Fibroblast of lung (primary cell): ENCODE results near the gene GGTLC1. TPM values are rescaled to one million over a fixed set of nuclear protein-coding genes. Genes with fewer than 3 reads are reported as not detected.

ENCODE experiments used
- DNase-seq, 2 donors: peaks; one replicate each; pipeline versions ENCODE4 v3.0.0 to v3.0.0-alpha.2; 2010; ENCODE audit warnings: low read depth in 2 of 2
- H2AFZ ChIP-seq: 2 replicates; pipeline ENCODE4 v1.5.1; 2012; ENCODE audit warnings: low read length, control low read depth, inconsistent platforms
- H3K27ac ChIP-seq: 2 replicates; pipeline ENCODE4 v1.5.1; 2011; ENCODE audit warnings: low read length, control low read depth; ENCODE audit not compliant: insufficient read depth
- H3K27me3 ChIP-seq: 2 replicates; pipeline ENCODE4 v1.5.1; 2011; ENCODE audit warnings: mild to moderate bottlenecking, low read length; ENCODE audit not compliant: control insufficient read depth, insufficient read depth
- H3K36me3 ChIP-seq: 2 replicates; pipeline ENCODE4 v1.5.1; 2011; ENCODE audit warnings: low read length; ENCODE audit not compliant: control insufficient read depth, insufficient read depth
- H3K4me1 ChIP-seq: 2 replicates; pipeline ENCODE4 v1.5.1; 2011; ENCODE audit warnings: low read length; ENCODE audit not compliant: control insufficient read depth, insufficient read depth; ENCODE audit errors: extremely low read depth
- H3K4me2 ChIP-seq: 2 replicates; pipeline ENCODE4 v1.5.1; 2011; ENCODE audit warnings: low read length, control low read depth; ENCODE audit not compliant: insufficient read depth; ENCODE audit errors: extremely low read depth
- H3K4me3 ChIP-seq, 4 experiments: fragments of 200-600 bp in 1 of 4; sonication (generic) in 1 of 4; replicated peaks in 1 of 4; 2 replicates each; pipeline ENCODE4 v1.5.1; 2011 to 2016; ENCODE audit warnings: low read length in 4 of 4, low read depth in 3 of 4, mild to moderate bottlenecking in 3 of 4, control low read depth in 2 of 4, inconsistent platforms in 1 of 4, mixed read lengths in 1 of 4; ENCODE audit not compliant: insufficient read depth in 1 of 4; ENCODE audit errors: control extremely low read depth in 1 of 4
- H3K79me2 ChIP-seq: 2 replicates; pipeline ENCODE4 v1.5.1; 2012; ENCODE audit warnings: mild to moderate bottlenecking, low read length, inconsistent platforms; ENCODE audit not compliant: control insufficient read depth, insufficient read depth
- H3K9ac ChIP-seq: 2 replicates; pipeline ENCODE4 v1.5.1; 2011; ENCODE audit warnings: mild to moderate bottlenecking, low read length, control low read depth; ENCODE audit not compliant: insufficient read depth
- H3K9me3 ChIP-seq: 2 replicates; pipeline ENCODE4 v1.5.1; 2012; ENCODE audit warnings: low read depth, low read length; ENCODE audit not compliant: control insufficient read depth, insufficient read depth
- H4K20me1 ChIP-seq: 2 replicates; pipeline ENCODE4 v1.5.1; 2011; ENCODE audit warnings: low read length; ENCODE audit not compliant: control insufficient read depth, insufficient read depth; ENCODE audit errors: extremely low read depth
- CTCF ChIP-seq, 2 donors: IDR thresholded peaks in 1 of 2; conservative IDR thresholded peaks in 1 of 2; 1 replicate in 1 of 2; 2 replicates in 1 of 2; pipeline ENCODE4 v1.5.1; 2011 to 2012; ENCODE audit warnings: low read length in 2 of 2, control low read depth in 1 of 2, inconsistent platforms in 1 of 2, low read depth in 1 of 2, mild to moderate bottlenecking in 1 of 2
- EZH2 ChIP-seq: IDR thresholded peaks from 2 replicates; pipeline ENCODE4 v1.5.1; 2012; ENCODE audit warnings: low read length, control low read depth, mild to moderate bottlenecking; ENCODE audit errors: missing control alignments
- polyA plus RNA-seq, 2 donors: library from polyadenylated mRNA; depleted of rRNA in 1 of 2; stranded (reverse) in 1 of 2; unstranded in 1 of 2; fragments of >200 nt; gene quantifications; 2 replicates each; pipeline ENCODE4 v1.2.1, GENCODE V29; 2011 to 2012; ENCODE audit warnings: missing spikeins in 1 of 2
- total RNA-seq: library from RNA; depleted of rRNA; stranded (reverse); fragments of >200 nt; gene quantifications from 2 replicates; pipeline ENCODE4 v1.2.1, GENCODE V29; 2014

Gene GGTLC1
- total and polyA plus RNA-seq, 2 donors (not counting 1 experiment from before 2014, with no cell fraction given) = not detected

GRCh38 chr20:24033151-24033550 lies 44.6 kb upstream of the GGTLC1 start:
- H3K9me3 ChIP-seq = no peaks in the 10 kb centered on the region
- no peaks in the 10 kb centered on the region for H3K4me1 ChIP-seq
- DNase-seq = no peak
- H3K36me3 ChIP-seq = no peaks in the 10 kb centered on the region
- no peaks in the 10 kb centered on the region for H3K79me2 ChIP-seq
- no peaks in the 10 kb centered on the region for H4K20me1 ChIP-seq
- no peak overlapping the region for H3K9ac ChIP-seq
- H3K27ac ChIP-seq = no peak overlapping the region
- no peak overlapping the region for H2AFZ ChIP-seq
- H3K4me2 ChIP-seq = no peak overlapping the region
- no peak overlapping the region for H3K4me3 ChIP-seq
- no peaks in the 10 kb centered on the region for H3K27me3 ChIP-seq
- TF ChIP-seq CTCF (conservative IDR thresholded peaks at IDR 0.05 in 1 of 2, IDR thresholded peaks at IDR 0.05 in 1 of 2; ENCODE audit: low read depth in 1 of 2, low read length in 2 of 2) (no peak), EZH2 (no peak)

GRCh38 chr20:24032400-24032898 lies 43.9 kb upstream of the GGTLC1 start:
- H3K9me3 ChIP-seq = no peaks in the 10 kb centered on the region
- TF ChIP-seq CTCF (conservative IDR thresholded peaks at IDR 0.05 in 1 of 2, IDR thresholded peaks at IDR 0.05 in 1 of 2; ENCODE audit: low read depth in 1 of 2, low read length in 2 of 2) (no peak), EZH2 (no peak)
- no peak overlapping the region for H3K9ac ChIP-seq

DNA sequence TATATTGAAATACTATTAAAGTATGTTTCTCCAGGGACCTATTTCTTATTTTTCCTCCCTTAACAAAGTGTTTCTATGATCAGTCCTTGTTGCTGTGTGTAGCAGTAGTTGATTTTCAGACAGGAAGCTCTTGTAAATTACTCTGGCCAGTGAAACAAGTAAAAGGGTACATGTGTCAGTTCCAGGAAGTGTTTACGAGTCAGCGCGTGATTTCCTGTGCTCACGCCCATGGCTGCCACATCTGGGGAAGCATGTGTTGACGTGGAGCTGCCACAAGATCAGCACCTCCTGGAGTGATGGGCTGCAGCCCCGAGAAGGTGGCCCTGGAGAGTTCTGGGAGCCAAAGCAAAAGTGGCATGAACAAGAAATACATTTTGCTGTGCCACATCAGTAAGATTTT lies 38.6 kb upstream of the GGTLC1 start:
- H3K36me3 ChIP-seq = no peaks in the 10 kb centered on the region
- no peak overlapping the region for H3K4me2 ChIP-seq
- TF ChIP-seq EZH2 (no peak), CTCF (conservative IDR thresholded peaks at IDR 0.05 in 1 of 2, IDR thresholded peaks at IDR 0.05 in 1 of 2; ENCODE audit: low read depth in 1 of 2, low read length in 2 of 2) (no peak)
- no peaks in the 10 kb centered on the region for H3K4me1 ChIP-seq
- no peak overlapping the region for H3K27ac ChIP-seq
- no peaks in the 10 kb centered on the region for H3K9me3 ChIP-seq
- H3K9ac ChIP-seq = no peak overlapping the region
- no peak overlapping the region for H2AFZ ChIP-seq
- H4K20me1 ChIP-seq = no peaks in the 10 kb centered on the region
- H3K4me3 ChIP-seq = no peak overlapping the region
- no peaks in the 10 kb centered on the region for H3K27me3 ChIP-seq
- DNase-seq = no peak
- no peaks in the 10 kb centered on the region for H3K79me2 ChIP-seq

More at GRCh38 chr20:24032400-24032898, 43.9 kb upstream of the GGTLC1 start:
- Histone ChIP-seq H3K79me2 (no peaks in the 10 kb centered on the region), H3K4me2 (no peak overlapping the region), H3K36me3 (no peaks in the 10 kb centered on the region), H3K27ac (no peak overlapping the region), H3K4me3 (no peak overlapping the region), H3K27me3 (no peaks in the 10 kb centered on the region), H3K4me1 (no peaks in the 10 kb centered on the region), H4K20me1 (no peaks in the 10 kb centered on the region), H2AFZ (no peak overlapping the region)
- DNase-seq = no peak
